HepG2 (cell line): Measurements from ENCODE around the gene TRIM72. TPM values are rescaled to one million over a fixed set of nuclear protein-coding genes. Genes with fewer than 3 reads are reported as not detected.

ENCODE experiments used
- CBFB ChIP-seq: sonication (generic); formaldehyde crosslinking; IDR thresholded peaks from 2 replicates; pipeline ENCODE4 v1.4.0; 2020; ENCODE audit warnings: missing genetic modification reagents
- ISX ChIP-seq: sonication (generic); formaldehyde crosslinking; conservative IDR thresholded peaks from 2 replicates; pipeline ENCODE4 v1.5.0; 2020; ENCODE audit warnings: missing genetic modification reagents
- MED1 ChIP-seq: sonication (generic); formaldehyde crosslinking; IDR thresholded peaks from 2 replicates; pipeline ENCODE4 v1.4.0; 2020; ENCODE audit warnings: missing genetic modification reagents
- MED13 ChIP-seq: sonication (generic); formaldehyde crosslinking; IDR thresholded peaks from 2 replicates; pipeline ENCODE4 v1.5.0; 2020; ENCODE audit warnings: missing genetic modification reagents
- MEIS1 ChIP-seq: sonication (generic); formaldehyde crosslinking; IDR thresholded peaks from 2 replicates; pipeline ENCODE4 v1.9.0; 2021; ENCODE audit warnings: mild to moderate bottlenecking, missing genetic modification reagents, moderate library complexity, borderline replicate concordance
- NFIB ChIP-seq: sonication (generic); formaldehyde crosslinking; IDR thresholded peaks from 2 replicates; pipeline ENCODE4 v1.9.0; 2021; ENCODE audit warnings: missing genetic modification reagents, mild to moderate bottlenecking, borderline replicate concordance
- REPIN1 ChIP-seq: sonication (generic); formaldehyde crosslinking; IDR thresholded peaks from 2 replicates; pipeline ENCODE4 v1.8.0; 2022; ENCODE audit warnings: missing genetic modification reagents, low read depth, mild to moderate bottlenecking, borderline replicate concordance
- SALL1 ChIP-seq: sonication (generic); formaldehyde crosslinking; IDR thresholded peaks from 2 replicates; pipeline ENCODE4 v1.8.0; 2022; ENCODE audit warnings: mild to moderate bottlenecking, missing genetic modification reagents
- SNAI1 ChIP-seq: sonication (generic); formaldehyde crosslinking; IDR thresholded peaks from 2 replicates; pipeline ENCODE4 v1.5.0; 2020; ENCODE audit warnings: mild to moderate bottlenecking, missing genetic modification reagents, borderline replicate concordance
- SOX5 ChIP-seq: IDR thresholded peaks from 2 replicates; pipeline ENCODE4 v1.6.1; 2016; ENCODE audit warnings: borderline replicate concordance
- SP2 ChIP-seq: sonication (generic); formaldehyde crosslinking; IDR thresholded peaks from 2 replicates; pipeline ENCODE4 v1.5.1; 2020; ENCODE audit warnings: mild to moderate bottlenecking, missing genetic modification reagents
- ZBTB7B ChIP-seq: sonication (generic); formaldehyde crosslinking; IDR thresholded peaks from 2 replicates; pipeline ENCODE4 v1.4.0; 2020; ENCODE audit warnings: missing genetic modification reagents
- ZKSCAN1 ChIP-seq: fragments of 150-350 bp; IDR thresholded peaks from 2 replicates; pipeline ENCODE4 v1.6.1; 2014; ENCODE audit warnings: low read length
- ZKSCAN5 ChIP-seq: sonication (generic); formaldehyde crosslinking; IDR thresholded peaks from 2 replicates; pipeline ENCODE4 v1.5.1; 2020; ENCODE audit warnings: mild to moderate bottlenecking, missing genetic modification reagents
- ZNF354B ChIP-seq: sonication (generic); formaldehyde crosslinking; IDR thresholded peaks from 2 replicates; pipeline ENCODE4 v1.8.0; 2022; ENCODE audit warnings: mild to moderate bottlenecking, missing genetic modification reagents
- ZNF546 ChIP-seq: sonication (generic); formaldehyde crosslinking; conservative IDR thresholded peaks from 2 replicates; pipeline ENCODE4 v1.8.1; 2023; ENCODE audit warnings: mild to moderate bottlenecking, missing genetic modification reagents
- ZNF629 ChIP-seq: sonication (generic); formaldehyde crosslinking; conservative IDR thresholded peaks from 2 replicates; pipeline ENCODE4 v1.5.0; 2020; ENCODE audit warnings: missing genetic modification reagents
- ZNF766 ChIP-seq: sonication (generic); formaldehyde crosslinking; IDR thresholded peaks from 2 replicates; pipeline ENCODE4 v1.5.0; 2020; ENCODE audit warnings: missing genetic modification reagents, borderline replicate concordance
- ZSCAN31 ChIP-seq: sonication (generic); formaldehyde crosslinking; IDR thresholded peaks from 2 replicates; pipeline ENCODE4 v1.5.0; 2020; ENCODE audit warnings: low read depth, mild to moderate bottlenecking, missing genetic modification reagents
- polyA plus RNA-seq, 8 experiments: library from polyadenylated mRNA; depleted of rRNA in 3 of 8; stranded (reverse) in 7 of 8; unstranded in 1 of 8; fragments of >200 nt; fragmentation: Illumina TruSeq in 4 of 8; extraction: Trizol in 4 of 8; gene quantifications; 2 replicates each; pipeline versions ENCODE4 v1.2.1 to v1.2.3, GENCODE V29; 2011 to 2016; ENCODE audit warnings: low read depth in 4 of 8, missing spikeins in 1 of 8, mixed read lengths in 1 of 8; ENCODE audit not compliant: insufficient read depth in 1 of 8
- total RNA-seq, 5 experiments: library from RNA; depleted of rRNA; stranded (reverse); fragments of >200 nt; fragmentation: Illumina TruSeq; extraction: Trizol; gene quantifications; 2 replicates each; pipeline ENCODE4 v1.2.3, GENCODE V29; 2016; ENCODE audit warnings: low read depth in 1 of 5
- TF ChIP-seq, protein P1 (sequence below): sonication (generic); formaldehyde crosslinking; IDR thresholded peaks from 2 replicates; pipeline ENCODE4 v1.4.0; 2020; ENCODE audit warnings: missing genetic modification reagents, mild to moderate bottlenecking, borderline replicate concordance
- TF ChIP-seq, protein P2 (sequence below): sonication (generic); formaldehyde crosslinking; IDR thresholded peaks from 2 replicates; pipeline ENCODE4 v1.5.1; 2020; ENCODE audit warnings: mild to moderate bottlenecking, missing genetic modification reagents, borderline replicate concordance
- TF ChIP-seq, protein P3 (sequence below): sonication (generic); formaldehyde crosslinking; IDR thresholded peaks from 2 replicates; pipeline ENCODE4 v1.8.1; 2023; ENCODE audit warnings: mild to moderate bottlenecking, missing genetic modification reagents

The TRIM72 gene
- total and polyA plus RNA-seq, 2 of the 13 experiments (the other 11 are each of a cell fraction or from before 2014, with no cell fraction given), result not detected

DNA sequence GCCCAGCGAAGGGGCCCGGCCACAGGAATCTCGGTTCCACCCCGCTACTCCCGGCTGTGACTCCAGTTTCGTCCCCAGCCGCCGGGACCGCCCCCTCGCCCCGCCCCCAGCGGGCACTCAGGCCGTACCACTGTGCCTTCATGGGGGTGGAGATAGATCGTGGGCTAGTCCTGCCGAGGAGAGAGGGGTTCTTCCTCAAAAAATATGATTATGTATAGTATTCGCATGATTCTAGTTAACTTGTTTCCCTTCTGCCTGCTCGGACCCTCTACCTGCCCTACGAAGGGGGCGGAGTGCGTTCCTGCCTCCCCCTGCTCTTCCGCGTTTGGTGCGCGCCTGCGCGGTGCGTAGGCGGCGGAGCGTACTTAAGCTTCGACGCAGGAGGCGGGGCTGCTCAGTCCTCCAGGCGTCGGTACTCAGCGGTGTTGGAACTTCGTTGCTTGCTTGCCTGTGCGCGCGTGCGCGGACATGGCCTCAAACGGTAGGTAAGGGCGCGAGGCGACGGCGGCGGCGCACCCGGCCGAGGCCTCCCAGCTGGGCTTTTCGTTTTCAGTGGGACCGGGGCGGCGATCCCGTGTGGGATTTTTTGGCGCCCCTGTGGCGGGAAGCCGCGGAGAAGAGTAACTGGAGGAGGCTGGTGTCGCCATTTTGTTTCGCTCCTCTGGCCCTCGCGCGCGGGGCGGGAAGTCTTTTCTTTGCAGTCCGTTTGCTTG lies 34.0 kb upstream of the TRIM72 start, which contains the start of gene FUS (continued):
- TF ChIP-seq CBFB, result peak; percentile 88; the same call in 1 of the 2 replicates
- TF ChIP-seq ISX, result peak; percentile 76; the same call in 1 of the 2 replicates
- TF ChIP-seq ZNF629 (CRISPR knock-in tag), result no peak
- TF ChIP-seq SALL1 (CRISPR knock-in tag), result peak; percentile 86
- no peak; the same call in none of the 2 replicates for TF ChIP-seq SOX5
- peak; percentile 61 for TF ChIP-seq MED1 (CRISPR knock-in tag)
- TF ChIP-seq ZKSCAN1, result peak; percentile 2; the same call in 1 of the 2 replicates
- TF ChIP-seq NFIB (CRISPR knock-in tag), result no peak
- TF ChIP-seq MEIS1 (CRISPR knock-in tag), result peak; percentile 45
- TF ChIP-seq ZNF354B, result no peak; the same call in none of the 2 replicates
- TF ChIP-seq, protein P1, sequence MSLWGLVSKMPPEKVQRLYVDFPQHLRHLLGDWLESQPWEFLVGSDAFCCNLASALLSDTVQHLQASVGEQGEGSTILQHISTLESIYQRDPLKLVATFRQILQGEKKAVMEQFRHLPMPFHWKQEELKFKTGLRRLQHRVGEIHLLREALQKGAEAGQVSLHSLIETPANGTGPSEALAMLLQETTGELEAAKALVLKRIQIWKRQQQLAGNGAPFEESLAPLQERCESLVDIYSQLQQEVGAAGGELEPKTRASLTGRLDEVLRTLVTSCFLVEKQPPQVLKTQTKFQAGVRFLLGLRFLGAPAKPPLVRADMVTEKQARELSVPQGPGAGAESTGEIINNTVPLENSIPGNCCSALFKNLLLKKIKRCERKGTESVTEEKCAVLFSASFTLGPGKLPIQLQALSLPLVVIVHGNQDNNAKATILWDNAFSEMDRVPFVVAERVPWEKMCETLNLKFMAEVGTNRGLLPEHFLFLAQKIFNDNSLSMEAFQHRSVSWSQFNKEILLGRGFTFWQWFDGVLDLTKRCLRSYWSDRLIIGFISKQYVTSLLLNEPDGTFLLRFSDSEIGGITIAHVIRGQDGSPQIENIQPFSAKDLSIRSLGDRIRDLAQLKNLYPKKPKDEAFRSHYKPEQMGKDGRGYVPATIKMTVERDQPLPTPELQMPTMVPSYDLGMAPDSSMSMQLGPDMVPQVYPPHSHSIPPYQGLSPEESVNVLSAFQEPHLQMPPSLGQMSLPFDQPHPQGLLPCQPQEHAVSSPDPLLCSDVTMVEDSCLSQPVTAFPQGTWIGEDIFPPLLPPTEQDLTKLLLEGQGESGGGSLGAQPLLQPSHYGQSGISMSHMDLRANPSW (CRISPR knock-in tag), result peak; percentile 92; the same call in 1 of the 2 replicates
- peak; percentile 90; the same call in 1 of the 2 replicates for TF ChIP-seq MED13 (CRISPR knock-in tag)
- TF ChIP-seq, protein P2, sequence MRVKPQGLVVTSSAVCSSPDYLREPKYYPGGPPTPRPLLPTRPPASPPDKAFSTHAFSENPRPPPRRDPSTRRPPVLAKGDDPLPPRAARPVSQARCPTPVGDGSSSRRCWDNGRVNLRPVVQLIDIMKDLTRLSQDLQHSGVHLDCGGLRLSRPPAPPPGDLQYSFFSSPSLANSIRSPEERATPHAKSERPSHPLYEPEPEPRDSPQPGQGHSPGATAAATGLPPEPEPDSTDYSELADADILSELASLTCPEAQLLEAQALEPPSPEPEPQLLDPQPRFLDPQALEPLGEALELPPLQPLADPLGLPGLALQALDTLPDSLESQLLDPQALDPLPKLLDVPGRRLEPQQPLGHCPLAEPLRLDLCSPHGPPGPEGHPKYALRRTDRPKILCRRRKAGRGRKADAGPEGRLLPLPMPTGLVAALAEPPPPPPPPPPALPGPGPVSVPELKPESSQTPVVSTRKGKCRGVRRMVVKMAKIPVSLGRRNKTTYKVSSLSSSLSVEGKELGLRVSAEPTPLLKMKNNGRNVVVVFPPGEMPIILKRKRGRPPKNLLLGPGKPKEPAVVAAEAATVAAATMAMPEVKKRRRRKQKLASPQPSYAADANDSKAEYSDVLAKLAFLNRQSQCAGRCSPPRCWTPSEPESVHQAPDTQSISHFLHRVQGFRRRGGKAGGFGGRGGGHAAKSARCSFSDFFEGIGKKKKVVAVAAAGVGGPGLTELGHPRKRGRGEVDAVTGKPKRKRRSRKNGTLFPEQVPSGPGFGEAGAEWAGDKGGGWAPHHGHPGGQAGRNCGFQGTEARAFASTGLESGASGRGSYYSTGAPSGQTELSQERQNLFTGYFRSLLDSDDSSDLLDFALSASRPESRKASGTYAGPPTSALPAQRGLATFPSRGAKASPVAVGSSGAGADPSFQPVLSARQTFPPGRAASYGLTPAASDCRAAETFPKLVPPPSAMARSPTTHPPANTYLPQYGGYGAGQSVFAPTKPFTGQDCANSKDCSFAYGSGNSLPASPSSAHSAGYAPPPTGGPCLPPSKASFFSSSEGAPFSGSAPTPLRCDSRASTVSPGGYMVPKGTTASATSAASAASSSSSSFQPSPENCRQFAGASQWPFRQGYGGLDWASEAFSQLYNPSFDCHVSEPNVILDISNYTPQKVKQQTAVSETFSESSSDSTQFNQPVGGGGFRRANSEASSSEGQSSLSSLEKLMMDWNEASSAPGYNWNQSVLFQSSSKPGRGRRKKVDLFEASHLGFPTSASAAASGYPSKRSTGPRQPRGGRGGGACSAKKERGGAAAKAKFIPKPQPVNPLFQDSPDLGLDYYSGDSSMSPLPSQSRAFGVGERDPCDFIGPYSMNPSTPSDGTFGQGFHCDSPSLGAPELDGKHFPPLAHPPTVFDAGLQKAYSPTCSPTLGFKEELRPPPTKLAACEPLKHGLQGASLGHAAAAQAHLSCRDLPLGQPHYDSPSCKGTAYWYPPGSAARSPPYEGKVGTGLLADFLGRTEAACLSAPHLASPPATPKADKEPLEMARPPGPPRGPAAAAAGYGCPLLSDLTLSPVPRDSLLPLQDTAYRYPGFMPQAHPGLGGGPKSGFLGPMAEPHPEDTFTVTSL (CRISPR knock-in tag), result peak; percentile 34
- no peak; the same call in 1 of the 2 replicates for TF ChIP-seq ZBTB7B (CRISPR knock-in tag)
- no peak for TF ChIP-seq ZKSCAN5 (CRISPR knock-in tag)
- TF ChIP-seq, protein P3, sequence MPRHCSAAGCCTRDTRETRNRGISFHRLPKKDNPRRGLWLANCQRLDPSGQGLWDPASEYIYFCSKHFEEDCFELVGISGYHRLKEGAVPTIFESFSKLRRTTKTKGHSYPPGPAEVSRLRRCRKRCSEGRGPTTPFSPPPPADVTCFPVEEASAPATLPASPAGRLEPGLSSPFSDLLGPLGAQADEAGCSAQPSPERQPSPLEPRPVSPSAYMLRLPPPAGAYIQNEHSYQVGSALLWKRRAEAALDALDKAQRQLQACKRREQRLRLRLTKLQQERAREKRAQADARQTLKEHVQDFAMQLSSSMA, result peak; percentile 89
- no peak for TF ChIP-seq SP2 (CRISPR knock-in tag)
- TF ChIP-seq ZNF546 (CRISPR knock-in tag), result peak; percentile 99
- TF ChIP-seq ZSCAN31 (CRISPR knock-in tag), result peak; percentile 90
- peak; percentile 60; the same call in 1 of the 2 replicates for TF ChIP-seq ZNF766 (CRISPR knock-in tag)
- peak; percentile 40; the same call in 1 of the 2 replicates for TF ChIP-seq SNAI1
- TF ChIP-seq REPIN1 (CRISPR knock-in tag), result peak; percentile 65; the same call in 1 of the 2 replicates
